Regular cardiac myocyte (primary cell): ENCODE measurements around the gene MLANA. TPM values are rescaled to one million over a fixed set of nuclear protein-coding genes. Genes with fewer than 3 reads are reported as not detected.

Source experiments
- total RNA-seq: library from RNA; depleted of rRNA; stranded (reverse); fragments of >200 nt; gene quantifications from 2 replicates; pipeline ENCODE4 v1.2.3, GENCODE V29; 2014

MLANA gene, protein sequence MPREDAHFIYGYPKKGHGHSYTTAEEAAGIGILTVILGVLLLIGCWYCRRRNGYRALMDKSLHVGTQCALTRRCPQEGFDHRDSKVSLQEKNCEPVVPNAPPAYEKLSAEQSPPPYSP
- not detected in 2 replicates for total RNA-seq

DNA sequence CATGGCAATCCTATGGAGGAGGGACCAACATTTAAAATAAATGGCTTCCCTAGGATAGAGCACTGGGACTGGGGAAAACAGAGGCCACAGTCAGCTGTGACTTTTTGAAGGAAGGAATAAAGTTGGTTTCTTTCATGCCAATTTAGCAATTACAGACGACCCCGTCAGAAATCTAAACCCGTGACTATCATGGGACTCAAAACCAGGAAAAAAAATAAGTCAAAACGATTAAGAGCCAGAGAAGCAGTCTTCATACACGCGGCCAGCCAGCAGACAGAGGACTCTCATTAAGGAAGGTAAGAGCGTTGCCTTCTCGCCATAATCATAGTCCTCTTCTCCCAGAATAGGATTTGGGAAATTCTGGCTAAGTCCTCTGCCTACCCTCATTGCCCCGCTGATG is at the start of gene MLANA:
Gene MLANA, plus strand, starts transcription at position 249 of the 400 bp plus-strand sequence. CDS start 1,586 bp downstream, outside the sequence.

Other genes starting within 250 kb of the MLANA start
- gene ERMP1, start 57.8 kb upstream of the MLANA start, total RNA-seq: 9.4 and 23.4 TPM in 2 replicates
- gene RANBP6, start 124.7 kb downstream of the MLANA start, total RNA-seq: 32.7 and 47.5 TPM in 2 replicates